Neural cell (in vitro differentiated cells): ENCODE results near the gene COL25A1. TPM values are rescaled to one million over a fixed set of nuclear protein-coding genes. Genes with fewer than 3 reads are reported as not detected.

Experiments used
- H2AFZ ChIP-seq: fragments of 200-600, 300-800 bp; sonication (generic), shearing (Covaris generic); 2 replicates; pipeline ENCODE4 v1.6.0; 2014; ENCODE audit warnings: low read depth, mild to moderate bottlenecking, antibody characterized with exemption, low read length, moderate library complexity
- H3F3A ChIP-seq: fragments of 200-600 bp; shearing (Covaris generic); 2 replicates; pipeline ENCODE4 v1.6.1; 2016; ENCODE audit warnings: mild to moderate bottlenecking, moderate library complexity, mixed read lengths, antibody characterized with exemption, low read length; ENCODE audit not compliant: insufficient read depth, poor library complexity, severe bottlenecking
- H3K27ac ChIP-seq: fragments of 200-600, 300-800 bp; sonication (generic), shearing (Covaris generic); 2 replicates; pipeline ENCODE4 v1.5.1; 2014; ENCODE audit warnings: mild to moderate bottlenecking, low read length, moderate library complexity
- H3K27me3 ChIP-seq: fragments of 300-800, 200-600 bp; sonication (generic), shearing (Covaris generic); 2 replicates; pipeline ENCODE4 v1.6.0; 2014; ENCODE audit warnings: mild to moderate bottlenecking, low read depth, low read length, moderate library complexity; ENCODE audit not compliant: insufficient read depth
- H3K36me3 ChIP-seq: fragments of 300-800, 200-600 bp; sonication (generic), shearing (Covaris generic); 2 replicates; pipeline ENCODE4 v1.5.1; 2014; ENCODE audit warnings: mild to moderate bottlenecking, antibody characterized with exemption, low read length, moderate library complexity; ENCODE audit not compliant: insufficient read depth
- H3K4me2 ChIP-seq: fragments of 300-800, 200-600 bp; sonication (generic), shearing (Covaris generic); 2 replicates; pipeline ENCODE4 v1.6.0; 2014; ENCODE audit warnings: mild to moderate bottlenecking, low read length
- H3K4me3 ChIP-seq: fragments of 300-800, 200-600 bp; sonication (generic), shearing (Covaris generic); 2 replicates; pipeline ENCODE4 v1.5.1; 2014; ENCODE audit warnings: mild to moderate bottlenecking, low read length, moderate library complexity
- H3K79me2 ChIP-seq: fragments of 200-600 bp; shearing (Covaris generic); replicated peaks from 2 replicates; pipeline ENCODE4 v1.6.0; 2014; ENCODE audit warnings: mild to moderate bottlenecking, low read length, moderate library complexity; ENCODE audit not compliant: insufficient read depth
- H3K9ac ChIP-seq: fragments of 300-800, 200-600 bp; sonication (generic), shearing (Covaris generic); 2 replicates; pipeline ENCODE4 v1.6.1; 2016; ENCODE audit warnings: mild to moderate bottlenecking, low read length, mixed read lengths
- H3K9me2 ChIP-seq: fragments of 200-600 bp; shearing (Covaris generic); 2 replicates; pipeline ENCODE4 v1.6.1; 2016; ENCODE audit warnings: mild to moderate bottlenecking, low read length, mixed read lengths; ENCODE audit not compliant: insufficient read depth
- H3K9me3 ChIP-seq: fragments of 200-600, 300-800 bp; sonication (generic), shearing (Covaris generic); 2 replicates; pipeline ENCODE4 v1.6.1; 2016; ENCODE audit warnings: mild to moderate bottlenecking, mixed run types, low read length, moderate library complexity, mixed read lengths
- H4K20me1 ChIP-seq: fragments of 200-600 bp; shearing (Covaris generic); 2 replicates; pipeline ENCODE4 v1.6.1; 2016; ENCODE audit warnings: mild to moderate bottlenecking, mixed run types; ENCODE audit not compliant: insufficient read depth
- EP300 ChIP-seq: fragments of 450-650 bp; conservative IDR thresholded peaks from 2 replicates; pipeline ENCODE4 v1.6.1; 2014; ENCODE audit warnings: antibody characterized with exemption, mild to moderate bottlenecking, moderate library complexity; ENCODE audit not compliant: poor library complexity, severe bottlenecking
- EZH2 ChIP-seq: fragments of 200-600, 300-800 bp; shearing (Covaris generic), sonication (generic); IDR thresholded peaks from 2 replicates; pipeline ENCODE4 v1.6.1; 2014; ENCODE audit warnings: antibody characterized with exemption, low read length, borderline replicate concordance, mild to moderate bottlenecking; ENCODE audit not compliant: insufficient read depth, poor library complexity, severe bottlenecking
- MXI1 ChIP-seq: fragments of 450-650 bp; conservative IDR thresholded peaks from 2 replicates; pipeline ENCODE4 v1.6.1; 2014; ENCODE audit warnings: antibody characterized with exemption, mild to moderate bottlenecking; ENCODE audit not compliant: poor library complexity, severe bottlenecking
- POLR2AphosphoS5 ChIP-seq: IDR thresholded peaks from 2 replicates; pipeline ENCODE4 v1.6.1; 2012
- RAD21 ChIP-seq: fragments of 450-650 bp; conservative IDR thresholded peaks from 2 replicates; pipeline ENCODE4 v1.6.1; 2014; ENCODE audit warnings: antibody characterized with exemption, mild to moderate bottlenecking, moderate library complexity
- REST ChIP-seq: IDR thresholded peaks from 2 replicates; pipeline ENCODE4 v1.6.1; 2012; ENCODE audit warnings: borderline replicate concordance
- SMC3 ChIP-seq: fragments of 450-650 bp; conservative IDR thresholded peaks from 2 replicates; pipeline ENCODE4 v1.6.1; 2014; ENCODE audit warnings: antibody characterized with exemption, mild to moderate bottlenecking, moderate library complexity; ENCODE audit not compliant: poor library complexity
- TAF1 ChIP-seq: IDR thresholded peaks from 2 replicates; pipeline ENCODE4 v1.6.1; 2012; ENCODE audit warnings: low read depth
- polyA plus RNA-seq: library from polyadenylated mRNA; depleted of rRNA; stranded (reverse); fragments of >200 nt; gene quantifications from 2 replicates; pipeline ENCODE4 v1.2.3, GENCODE V29; 2014
- TF ChIP-seq, protein P1 (sequence below): fragments of 450-650 bp; IDR thresholded peaks from 2 replicates; pipeline ENCODE4 v1.5.1; 2014; ENCODE audit warnings: antibody characterized with exemption, mild to moderate bottlenecking, moderate library complexity; ENCODE audit not compliant: poor library complexity, severe bottlenecking

The COL25A1 gene
- polyA plus RNA-seq, 1 donor from 2014 or later, result 32.3 TPM

DNA sequence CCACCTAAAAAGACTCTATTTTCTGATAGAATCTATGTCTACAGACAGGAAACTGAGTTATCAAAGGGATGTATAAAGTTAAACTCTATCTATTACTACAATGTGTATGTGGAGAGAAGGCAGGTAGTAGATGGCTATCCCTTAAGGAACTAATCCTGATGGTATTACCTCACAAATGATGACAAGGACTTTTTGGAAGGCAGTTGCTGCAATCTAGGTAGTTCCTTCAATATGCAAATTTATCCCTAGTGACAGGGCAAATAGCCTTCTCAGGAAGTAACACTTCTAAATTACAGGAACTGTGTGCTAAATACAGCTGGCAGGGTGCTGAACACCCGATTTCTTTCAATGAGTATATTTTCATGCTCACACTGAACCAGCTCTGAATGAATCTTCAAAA lies 177.4 kb downstream of the COL25A1 start:
- no peak overlapping the region for H3K9ac ChIP-seq
- H3K36me3 ChIP-seq, result no peaks in the 10 kb centered on the region
- no peaks in the 10 kb centered on the region for H4K20me1 ChIP-seq
- H3K79me2 ChIP-seq, result no peaks in the 10 kb centered on the region
- H3K27me3 ChIP-seq, result no peaks in the 10 kb centered on the region
- H3K9me3 ChIP-seq, result no peaks in the 10 kb centered on the region
- no peaks in the 10 kb centered on the region for H3K9me2 ChIP-seq
- TF ChIP-seq REST, result no peak
- no peak for TF ChIP-seq MXI1
- TF ChIP-seq, protein P1, sequence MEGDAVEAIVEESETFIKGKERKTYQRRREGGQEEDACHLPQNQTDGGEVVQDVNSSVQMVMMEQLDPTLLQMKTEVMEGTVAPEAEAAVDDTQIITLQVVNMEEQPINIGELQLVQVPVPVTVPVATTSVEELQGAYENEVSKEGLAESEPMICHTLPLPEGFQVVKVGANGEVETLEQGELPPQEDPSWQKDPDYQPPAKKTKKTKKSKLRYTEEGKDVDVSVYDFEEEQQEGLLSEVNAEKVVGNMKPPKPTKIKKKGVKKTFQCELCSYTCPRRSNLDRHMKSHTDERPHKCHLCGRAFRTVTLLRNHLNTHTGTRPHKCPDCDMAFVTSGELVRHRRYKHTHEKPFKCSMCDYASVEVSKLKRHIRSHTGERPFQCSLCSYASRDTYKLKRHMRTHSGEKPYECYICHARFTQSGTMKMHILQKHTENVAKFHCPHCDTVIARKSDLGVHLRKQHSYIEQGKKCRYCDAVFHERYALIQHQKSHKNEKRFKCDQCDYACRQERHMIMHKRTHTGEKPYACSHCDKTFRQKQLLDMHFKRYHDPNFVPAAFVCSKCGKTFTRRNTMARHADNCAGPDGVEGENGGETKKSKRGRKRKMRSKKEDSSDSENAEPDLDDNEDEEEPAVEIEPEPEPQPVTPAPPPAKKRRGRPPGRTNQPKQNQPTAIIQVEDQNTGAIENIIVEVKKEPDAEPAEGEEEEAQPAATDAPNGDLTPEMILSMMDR, result no peak
- no peak for TF ChIP-seq POLR2AphosphoS5
- H3K4me2 ChIP-seq, result no peak overlapping the region
- no peaks in the 10 kb centered on the region for H3F3A ChIP-seq
- H2AFZ ChIP-seq, result no peak overlapping the region
- H3K4me3 ChIP-seq, result no peak overlapping the region
- no peak overlapping the region for H3K27ac ChIP-seq

GRCh38 chr4:109123951-109124350 lies 178.5 kb downstream of the COL25A1 start:
- Histone ChIP-seq H3K4me2 (no peak overlapping the region), H3K27me3 (no peaks in the 10 kb centered on the region), H3K4me3 (no peak overlapping the region), H3K9me3 (no peaks in the 10 kb centered on the region), H4K20me1 (no peaks in the 10 kb centered on the region), H3K36me3 (no peaks in the 10 kb centered on the region), H3K9me2 (no peaks in the 10 kb centered on the region), H3K9ac (no peak overlapping the region), H2AFZ (no peak overlapping the region), H3K27ac (no peak overlapping the region), H3F3A (no peaks in the 10 kb centered on the region), H3K79me2 (no peaks in the 10 kb centered on the region)
- TF ChIP-seq SMC3 (no peak), RAD21 (no peak), EZH2 (no peak), MXI1 (no peak), POLR2AphosphoS5 (no peak), TAF1 (no peak), EP300 (no peak), REST (no peak)
- TF ChIP-seq, protein P1, result no peak
